ENCODE data around the gene SOX13.

GRCh38 chr1:204170494-204171155 lies 97.7 kb downstream of the SOX13 start:
- TF ChIP-seq, protein P1, sequence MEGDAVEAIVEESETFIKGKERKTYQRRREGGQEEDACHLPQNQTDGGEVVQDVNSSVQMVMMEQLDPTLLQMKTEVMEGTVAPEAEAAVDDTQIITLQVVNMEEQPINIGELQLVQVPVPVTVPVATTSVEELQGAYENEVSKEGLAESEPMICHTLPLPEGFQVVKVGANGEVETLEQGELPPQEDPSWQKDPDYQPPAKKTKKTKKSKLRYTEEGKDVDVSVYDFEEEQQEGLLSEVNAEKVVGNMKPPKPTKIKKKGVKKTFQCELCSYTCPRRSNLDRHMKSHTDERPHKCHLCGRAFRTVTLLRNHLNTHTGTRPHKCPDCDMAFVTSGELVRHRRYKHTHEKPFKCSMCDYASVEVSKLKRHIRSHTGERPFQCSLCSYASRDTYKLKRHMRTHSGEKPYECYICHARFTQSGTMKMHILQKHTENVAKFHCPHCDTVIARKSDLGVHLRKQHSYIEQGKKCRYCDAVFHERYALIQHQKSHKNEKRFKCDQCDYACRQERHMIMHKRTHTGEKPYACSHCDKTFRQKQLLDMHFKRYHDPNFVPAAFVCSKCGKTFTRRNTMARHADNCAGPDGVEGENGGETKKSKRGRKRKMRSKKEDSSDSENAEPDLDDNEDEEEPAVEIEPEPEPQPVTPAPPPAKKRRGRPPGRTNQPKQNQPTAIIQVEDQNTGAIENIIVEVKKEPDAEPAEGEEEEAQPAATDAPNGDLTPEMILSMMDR (IDR thresholded peaks at IDR 0.05) = no peak
- no peak for TF ChIP-seq EZH2 (IDR thresholded peaks at IDR 0.05)

All from neural progenitor cell (in vitro differentiated cells).